H9 (cell line): ENCODE results near the gene DLEC1. TPM values are rescaled to one million over a fixed set of nuclear protein-coding genes. Genes with fewer than 3 reads are reported as not detected.
A peak's percentile ranks its signal among the peaks of the same experiment; 100 is the strongest.

ENCODE experiments used
- DNase-seq: peaks from one replicate; pipeline ENCODE4 v3.0.0-alpha.2; 2017
- H2AFZ ChIP-seq: one replicate; pipeline ENCODE4 v1.6.1; 2013; ENCODE audit warnings: mild to moderate bottlenecking, low read length, control low read depth, moderate library complexity
- H2AK5ac ChIP-seq: 2 replicates; pipeline ENCODE4 v1.6.1; 2013; ENCODE audit warnings: low read length, control low read depth, mixed read lengths; ENCODE audit not compliant: insufficient read length
- H2BK120ac ChIP-seq: one replicate; pipeline ENCODE4 v1.6.1; 2013; ENCODE audit warnings: low read depth, mild to moderate bottlenecking, low read length, control low read depth, inconsistent platforms; ENCODE audit not compliant: poor library complexity, severe bottlenecking
- H2BK12ac ChIP-seq: 2 replicates; pipeline ENCODE4 v1.6.1; 2013; ENCODE audit warnings: low read length, control low read depth, mixed read lengths, low read depth; ENCODE audit not compliant: insufficient read length
- H2BK15ac ChIP-seq: 2 replicates; pipeline ENCODE4 v1.6.1; 2013; ENCODE audit warnings: low read depth, low read length, control low read depth
- H2BK20ac ChIP-seq: one replicate; pipeline ENCODE4 v1.6.1; 2013; ENCODE audit warnings: low read depth, mild to moderate bottlenecking, low read length, control low read depth, inconsistent platforms; ENCODE audit not compliant: poor library complexity, severe bottlenecking
- H2BK5ac ChIP-seq: 2 replicates; pipeline ENCODE4 v1.6.1; 2013; ENCODE audit warnings: low read length, control low read depth, mixed read lengths; ENCODE audit not compliant: insufficient read length
- H3K14ac ChIP-seq: 2 replicates; pipeline ENCODE4 v1.6.1; 2013; ENCODE audit warnings: low read length, control low read depth; ENCODE audit not compliant: insufficient read depth
- H3K18ac ChIP-seq: 2 replicates; pipeline ENCODE4 v1.6.1; 2013; ENCODE audit warnings: low read depth, mild to moderate bottlenecking, mixed read lengths, low read length, control low read depth; ENCODE audit not compliant: insufficient read length
- H3K23ac ChIP-seq: 2 replicates; pipeline ENCODE4 v1.6.1; 2013; ENCODE audit warnings: low read length, control low read depth, mixed read lengths, low read depth; ENCODE audit not compliant: insufficient read length
- H3K23me2 ChIP-seq: 2 replicates; pipeline ENCODE4 v1.6.1; 2013; ENCODE audit warnings: low read depth, mild to moderate bottlenecking, mixed read lengths, low read length, control low read depth; ENCODE audit not compliant: insufficient read length, poor library complexity, severe bottlenecking
- H3K27ac ChIP-seq: 2 replicates; pipeline ENCODE4 v1.5.1; 2013; ENCODE audit warnings: low read length, control low read depth, mixed read lengths, low read depth; ENCODE audit not compliant: insufficient read length
- H3K27me3 ChIP-seq: 2 replicates; pipeline ENCODE4 v1.6.1; 2013; ENCODE audit warnings: low read length, control low read depth, inconsistent platforms; ENCODE audit not compliant: insufficient read depth
- H3K4ac ChIP-seq: 2 replicates; pipeline ENCODE4 v1.6.1; 2013; ENCODE audit warnings: low read depth, mild to moderate bottlenecking, control low read depth, inconsistent platforms, low read length, moderate library complexity
- H3K4me1 ChIP-seq: 2 replicates; pipeline ENCODE4 v1.6.1; 2013; ENCODE audit warnings: low read length, control low read depth, inconsistent platforms; ENCODE audit not compliant: insufficient read depth
- H3K4me2 ChIP-seq: 2 replicates; pipeline ENCODE4 v1.6.1; 2013; ENCODE audit warnings: low read length, control low read depth, mixed read lengths; ENCODE audit not compliant: insufficient read length, insufficient read depth
- H3K56ac ChIP-seq: 2 replicates; pipeline ENCODE4 v1.6.1; 2013; ENCODE audit warnings: low read depth, mild to moderate bottlenecking, mixed read lengths, low read length, control low read depth; ENCODE audit not compliant: insufficient read length
- H3K79me1 ChIP-seq: 2 replicates; pipeline ENCODE4 v1.6.1; 2013; ENCODE audit warnings: low read depth, mild to moderate bottlenecking, moderate library complexity, low read length, control low read depth, inconsistent platforms; ENCODE audit not compliant: insufficient read depth, poor library complexity, severe bottlenecking
- H3K79me2 ChIP-seq: 2 replicates; pipeline ENCODE4 v1.6.1; 2013; ENCODE audit warnings: low read length, control low read depth, inconsistent platforms; ENCODE audit not compliant: insufficient read depth
- H3K9ac ChIP-seq: 2 replicates; pipeline ENCODE4 v1.6.1; 2013; ENCODE audit warnings: low read length, control low read depth, mixed read lengths; ENCODE audit not compliant: insufficient read length; ENCODE audit errors: extremely low read depth
- H3K9me3 ChIP-seq: one replicate; pipeline ENCODE4 v1.6.1; 2013; ENCODE audit warnings: low read depth, low read length, inconsistent platforms; ENCODE audit not compliant: control insufficient read depth
- H3T11ph ChIP-seq: one replicate; pipeline ENCODE4 v1.6.1; 2013; ENCODE audit warnings: mild to moderate bottlenecking, low read length, control low read depth, inconsistent platforms
- H4K20me1 ChIP-seq: one replicate; pipeline ENCODE4 v1.6.1; 2013; ENCODE audit not compliant: control insufficient read depth, insufficient read length, insufficient read depth
- H4K5ac ChIP-seq: 2 replicates; pipeline ENCODE4 v1.6.1; 2013; ENCODE audit warnings: low read depth, mild to moderate bottlenecking, mixed read lengths, low read length, control low read depth; ENCODE audit not compliant: insufficient read length
- H4K8ac ChIP-seq: replicated peaks from 2 replicates; pipeline ENCODE4 v1.6.1; 2013; ENCODE audit warnings: low read length, control low read depth, mixed read lengths, low read depth; ENCODE audit not compliant: insufficient read length
- H4K91ac ChIP-seq: 2 replicates; pipeline ENCODE4 v1.6.1; 2013; ENCODE audit warnings: low read depth, mild to moderate bottlenecking, moderate library complexity, mixed read lengths, low read length, control low read depth; ENCODE audit not compliant: insufficient read length
- H3K27ac Mint-ChIP-seq, 3 experiments: 2 replicates in 2 of 3; 3 replicates in 1 of 3; pipeline ENCODE4 v1.8.0; 2020 to 2021; ENCODE audit warnings: mixed read lengths in 3 of 3, mild to moderate bottlenecking in 1 of 3, moderate library complexity in 1 of 3
- H3K27me3 Mint-ChIP-seq: 2 replicates; pipeline ENCODE4 v1.8.0; 2021; ENCODE audit warnings: low read depth, mild to moderate bottlenecking, moderate library complexity, mixed read lengths
- H3K36me3 Mint-ChIP-seq, 3 experiments: 2 replicates in 2 of 3; 3 replicates in 1 of 3; pipeline ENCODE4 v1.8.0; 2020 to 2021; ENCODE audit warnings: low read depth in 3 of 3, mixed read lengths in 3 of 3; ENCODE audit not compliant: insufficient read depth in 1 of 3
- H3K4me1 Mint-ChIP-seq, 2 experiments: 2 replicates each; pipeline ENCODE4 v1.8.0; 2020; ENCODE audit warnings: mixed read lengths in 2 of 2
- H3K4me3 Mint-ChIP-seq, 2 experiments: 2 replicates in 1 of 2; 3 replicates in 1 of 2; pipeline ENCODE4 v1.8.0; 2020 to 2021; ENCODE audit warnings: mild to moderate bottlenecking in 2 of 2, mixed read lengths in 2 of 2, moderate library complexity in 1 of 2
- H3K9me3 Mint-ChIP-seq, 2 experiments: 2 replicates in 1 of 2; 3 replicates in 1 of 2; pipeline ENCODE4 v1.8.0; 2020; ENCODE audit warnings: mild to moderate bottlenecking in 2 of 2, mixed read lengths in 2 of 2, moderate library complexity in 1 of 2
- CTCF ChIP-seq: fragments of 200-600 bp; sonication (generic); conservative IDR thresholded peaks from 3 replicates; pipeline ENCODE4 v1.8.0; 2021; ENCODE audit warnings: antibody characterized with exemption, mild to moderate bottlenecking
- WGBS: extraction: QIAGEN DNeasy Blood & Tissue Kit; methylation state at CpG from one replicate; pipeline ENCODE4 v1.1.7; 2013; ENCODE audit warnings: missing lambda C conversion rate, low lambda C conversion rate, mixed read lengths; ENCODE audit not compliant: insufficient read length; ENCODE audit errors: extremely low coverage; 5-methylcytosine and 5-hydroxymethylcytosine counted together
- total RNA-seq: library from RNA; stranded (reverse); gene quantifications from 2 replicates; pipeline ENCODE4 v1.2.1, GENCODE V29; 2021

DLEC1 gene
- total RNA-seq, 1 experiment from 2014 or later = 2.1 TPM

- no peak for DNase-seq
- no peak overlapping the region for H3K4ac ChIP-seq
- no peaks in the 10 kb centered on the region for H3K9me3 ChIP-seq
- no peak overlapping the region for H2AK5ac ChIP-seq
- no CpG with 5 or more reads among the region's 5 CpGs for WGBS
- H3K18ac ChIP-seq = no peak overlapping the region
- H3K36me3 Mint-ChIP-seq = no peaks in the 10 kb centered on the region
- no peak overlapping the region for H2BK12ac ChIP-seq
- H3K27ac Mint-ChIP-seq = no peak overlapping the region
- H3K4me1 Mint-ChIP-seq = peaks cover 10 to 15% of the 10 kb centered on the region in 2 experiments
- no peak overlapping the region for H4K5ac ChIP-seq
- H3K56ac ChIP-seq = no peak overlapping the region
- H3K23ac ChIP-seq = no peak overlapping the region
- no peak overlapping the region for H2BK120ac ChIP-seq
- H3K4me1 ChIP-seq = no peaks in the 10 kb centered on the region; the same call in 1 of the 2 replicates
- H3K9ac ChIP-seq = no peak overlapping the region
- H4K91ac ChIP-seq = no peak overlapping the region
- no peak overlapping the region for H4K8ac ChIP-seq
- H3K4me2 ChIP-seq = no peak overlapping the region
- no peak overlapping the region for H3T11ph ChIP-seq
- H3K79me1 ChIP-seq = no peaks in the 10 kb centered on the region
- no peak overlapping the region for H2BK5ac ChIP-seq
- peaks cover 10% of the 10 kb centered on the region for H3K23me2 ChIP-seq
- H3K27ac ChIP-seq = no peak overlapping the region
- no peak for TF ChIP-seq CTCF
- peaks cover 6% of the 10 kb centered on the region; the same call in 1 of the 2 replicates for H3K27me3 ChIP-seq
- H3K4me3 Mint-ChIP-seq = peak overlapping the region in 1 of 2 experiments; percentile 78; a peak in 1 of 5 replicates
- H3K9me3 Mint-ChIP-seq = no peaks in the 10 kb centered on the region
- H2BK20ac ChIP-seq = no peak overlapping the region
- H3K79me2 ChIP-seq = no peaks in the 10 kb centered on the region
- H2BK15ac ChIP-seq = no peak overlapping the region
- peaks cover 42% of the 10 kb centered on the region for H3K27me3 Mint-ChIP-seq
- no peak overlapping the region for H3K14ac ChIP-seq
- H2AFZ ChIP-seq = no peak overlapping the region
- H4K20me1 ChIP-seq = no peaks in the 10 kb centered on the region
These were observed 1.4 kb downstream of the DLEC1 start for GRCh38 chr3:38040401-38040800.
